HepG2 (cell line): Measurements from ENCODE around the gene PSMD10. TPM values are rescaled to one million over a fixed set of nuclear protein-coding genes. Genes with fewer than 3 reads are reported as not detected.

Experiments
- AKNA ChIP-seq: sonication (generic); formaldehyde crosslinking; IDR thresholded peaks from 2 replicates; pipeline ENCODE4 v1.4.0; 2020; ENCODE audit warnings: missing genetic modification reagents, borderline replicate concordance
- CENPT ChIP-seq: sonication (generic); formaldehyde crosslinking; IDR thresholded peaks from 2 replicates; pipeline ENCODE4 v1.8.0; 2022; ENCODE audit warnings: low read depth, mild to moderate bottlenecking, moderate library complexity, missing genetic modification reagents
- CERS6 ChIP-seq: sonication (generic); formaldehyde crosslinking; IDR thresholded peaks from 2 replicates; pipeline ENCODE4 v1.5.0; 2020; ENCODE audit warnings: missing genetic modification reagents
- NFIC ChIP-seq: IDR thresholded peaks from 2 replicates; pipeline ENCODE4 v1.6.1; 2012; ENCODE audit warnings: mild to moderate bottlenecking, low read length, inconsistent platforms
- POGZ ChIP-seq: sonication (generic); formaldehyde crosslinking; IDR thresholded peaks from 2 replicates; pipeline ENCODE4 v1.4.0; 2020; ENCODE audit warnings: mild to moderate bottlenecking, missing genetic modification reagents
- SRSF1 ChIP-seq: fragments of 200-400 bp; formaldehyde crosslinking; optimal IDR thresholded peaks from 2 replicates; pipeline ENCODE3; 2017; ENCODE audit warnings: mild to moderate bottlenecking, low read depth, low read length, moderate library complexity
- XBP1 ChIP-seq: sonication (generic); formaldehyde crosslinking; IDR thresholded peaks from 2 replicates; pipeline ENCODE4 v1.5.0; 2020; ENCODE audit warnings: missing genetic modification reagents
- ZNF101 ChIP-seq: sonication (generic); formaldehyde crosslinking; IDR thresholded peaks from 2 replicates; pipeline ENCODE4 v1.4.0; 2020; ENCODE audit warnings: mild to moderate bottlenecking, low read depth, missing genetic modification reagents, borderline replicate concordance
- ZNF280B ChIP-seq: sonication (generic); formaldehyde crosslinking; IDR thresholded peaks from 2 replicates; pipeline ENCODE4 v1.5.0; 2020; ENCODE audit warnings: missing genetic modification reagents, mild to moderate bottlenecking, borderline replicate concordance
- ZNF367 ChIP-seq: sonication (generic); formaldehyde crosslinking; IDR thresholded peaks from 2 replicates; pipeline ENCODE4 v1.4.0; 2020; ENCODE audit warnings: missing genetic modification reagents, borderline replicate concordance
- ZNF512B ChIP-seq: sonication (generic); formaldehyde crosslinking; IDR thresholded peaks from 2 replicates; pipeline ENCODE4 v1.5.1; 2020; ENCODE audit warnings: missing genetic modification reagents, mild to moderate bottlenecking, borderline replicate concordance
- ZNF547 ChIP-seq: sonication (generic); formaldehyde crosslinking; IDR thresholded peaks from 2 replicates; pipeline ENCODE4 v1.5.1; 2020; ENCODE audit warnings: mild to moderate bottlenecking, missing genetic modification reagents
- ZNF550 ChIP-seq: sonication (generic); formaldehyde crosslinking; IDR thresholded peaks from 2 replicates; pipeline ENCODE4 v1.4.0; 2020; ENCODE audit warnings: mild to moderate bottlenecking, missing genetic modification reagents, borderline replicate concordance
- ZNF639 ChIP-seq: conservative IDR thresholded peaks from 2 replicates; pipeline ENCODE4 v1.6.1; 2018; ENCODE audit warnings: missing genetic modification reagents
- ZSCAN5A ChIP-seq: sonication (generic); formaldehyde crosslinking; IDR thresholded peaks from 2 replicates; pipeline ENCODE4 v1.8.0; 2022; ENCODE audit warnings: mild to moderate bottlenecking, missing genetic modification reagents, borderline replicate concordance
- polyA plus RNA-seq, 8 experiments: library from polyadenylated mRNA; depleted of rRNA in 3 of 8; stranded (reverse) in 7 of 8; unstranded in 1 of 8; fragments of >200 nt; fragmentation: Illumina TruSeq in 4 of 8; extraction: Trizol in 4 of 8; gene quantifications; 2 replicates each; pipeline versions ENCODE4 v1.2.1 to v1.2.3, GENCODE V29; 2011 to 2016; ENCODE audit warnings: low read depth in 4 of 8, missing spikeins in 1 of 8, mixed read lengths in 1 of 8; ENCODE audit not compliant: insufficient read depth in 1 of 8
- total RNA-seq, 5 experiments: library from RNA; depleted of rRNA; stranded (reverse); fragments of >200 nt; fragmentation: Illumina TruSeq; extraction: Trizol; gene quantifications; 2 replicates each; pipeline ENCODE4 v1.2.3, GENCODE V29; 2016; ENCODE audit warnings: low read depth in 1 of 5

Gene PSMD10
- total and polyA plus RNA-seq, 2 of the 13 experiments (the other 11 are each of a cell fraction or from before 2014, with no cell fraction given), result 56.4 to 65.3 TPM

DNA sequence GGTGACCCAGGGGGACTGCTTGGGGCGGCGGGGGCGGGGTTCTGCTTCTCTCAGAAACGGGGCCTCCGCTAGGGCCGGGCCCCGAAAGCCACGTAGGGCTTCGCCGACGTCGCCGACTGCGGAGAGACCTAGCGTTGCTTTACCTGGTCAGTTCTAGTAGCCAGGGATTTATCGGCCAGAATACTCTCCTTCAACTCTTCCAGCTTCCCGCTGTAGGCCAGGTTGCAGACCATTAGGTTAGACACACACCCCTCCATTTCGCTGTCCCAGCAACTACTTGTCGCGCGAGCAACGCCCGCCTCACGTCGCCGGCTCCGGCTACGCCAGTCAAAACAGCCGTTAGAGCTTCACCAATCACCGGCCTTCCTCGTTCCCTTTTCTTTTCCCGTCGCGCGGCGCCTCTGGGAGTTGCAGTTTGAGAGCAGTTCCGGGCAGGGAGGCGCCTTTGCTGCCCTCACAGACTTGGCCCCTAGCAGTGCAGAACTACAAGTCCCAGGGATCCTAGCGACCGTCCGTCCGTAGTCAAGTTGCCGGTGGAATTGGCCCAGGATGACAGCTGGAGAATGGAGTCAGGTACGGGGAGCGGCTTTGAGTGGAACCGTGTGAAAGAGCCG is at the start of gene PSMD10, which contains the start of gene ATG4A (continued):
- TF ChIP-seq ZSCAN5A (CRISPR knock-in tag), result no peak
- no peak for TF ChIP-seq AKNA (CRISPR knock-in tag)
- peak; percentile 49; the same call in 1 of the 2 replicates for TF ChIP-seq ZNF280B (CRISPR knock-in tag)
- TF ChIP-seq XBP1 (CRISPR knock-in tag), result no peak
- no peak for TF ChIP-seq ZNF512B (CRISPR knock-in tag)
- TF ChIP-seq CENPT, result no peak
- TF ChIP-seq ZNF547 (CRISPR knock-in tag), result no peak
- TF ChIP-seq ZNF550 (CRISPR knock-in tag), result no peak
- no peak for TF ChIP-seq NFIC
- no peak for TF ChIP-seq SRSF1
- no peak for TF ChIP-seq ZNF101
- TF ChIP-seq ZNF639, result no peak
- TF ChIP-seq CERS6 (CRISPR knock-in tag), result no peak
- no peak for TF ChIP-seq ZNF367 (CRISPR knock-in tag)
- TF ChIP-seq POGZ (CRISPR knock-in tag), result peak; percentile 41; the same call in 1 of the 2 replicates
